Duodenal mucosa (tissue), 2 donors: ENCODE results near the gene PCGF5.
A peak's percentile ranks its signal among the peaks of the same experiment; 100 is the strongest.
"Not testable (repeated sequence)": the region's sequence is repeated elsewhere in the genome, so short reads cannot be mapped to it uniquely, and the experiment has no call there.

Experiments used
- H3K27ac ChIP-seq: one replicate; pipeline ENCODE4 v1.7.0; 2013; ENCODE audit warnings: low read depth, low read length
- H3K27me3 ChIP-seq, 2 donors: one replicate each; pipeline ENCODE4 v1.7.0; 2013; ENCODE audit warnings: low read length in 2 of 2, control low read depth in 1 of 2; ENCODE audit not compliant: insufficient read depth in 2 of 2, control insufficient read depth in 1 of 2
- H3K36me3 ChIP-seq, 2 donors: one replicate each; pipeline ENCODE4 v1.7.0; 2013; ENCODE audit warnings: low read length in 2 of 2, control low read depth in 1 of 2; ENCODE audit not compliant: insufficient read depth in 2 of 2, control insufficient read depth in 1 of 2
- H3K4me1 ChIP-seq, 2 donors: one replicate each; pipeline ENCODE4 v1.7.0; 2013; ENCODE audit warnings: low read length in 2 of 2, control low read depth in 1 of 2; ENCODE audit not compliant: insufficient read depth in 2 of 2, control insufficient read depth in 1 of 2
- H3K4me3 ChIP-seq, 2 donors: one replicate each; pipeline ENCODE4 v1.7.0; 2013; ENCODE audit warnings: low read length in 2 of 2, low read depth in 1 of 2
- H3K9ac ChIP-seq, 2 donors: one replicate each; pipeline ENCODE4 v1.7.0; 2013; ENCODE audit warnings: low read length in 2 of 2, low read depth in 1 of 2
- H3K9me3 ChIP-seq, 2 donors: one replicate each; pipeline ENCODE4 v1.7.0; 2013; ENCODE audit warnings: low read length in 2 of 2, control low read depth in 1 of 2; ENCODE audit not compliant: control insufficient read depth in 1 of 2

Gene PCGF5

GRCh38 chr10:91298224-91298871 lies 77.9 kb downstream of the PCGF5 start:
- peaks cover 0 to 7% of the 10 kb centered on the region in 2 donors for H3K4me1 ChIP-seq
- peak overlapping the region; percentile 77 to 81 for H3K4me3 ChIP-seq
- no peak overlapping the region for H3K27ac ChIP-seq

DNA sequence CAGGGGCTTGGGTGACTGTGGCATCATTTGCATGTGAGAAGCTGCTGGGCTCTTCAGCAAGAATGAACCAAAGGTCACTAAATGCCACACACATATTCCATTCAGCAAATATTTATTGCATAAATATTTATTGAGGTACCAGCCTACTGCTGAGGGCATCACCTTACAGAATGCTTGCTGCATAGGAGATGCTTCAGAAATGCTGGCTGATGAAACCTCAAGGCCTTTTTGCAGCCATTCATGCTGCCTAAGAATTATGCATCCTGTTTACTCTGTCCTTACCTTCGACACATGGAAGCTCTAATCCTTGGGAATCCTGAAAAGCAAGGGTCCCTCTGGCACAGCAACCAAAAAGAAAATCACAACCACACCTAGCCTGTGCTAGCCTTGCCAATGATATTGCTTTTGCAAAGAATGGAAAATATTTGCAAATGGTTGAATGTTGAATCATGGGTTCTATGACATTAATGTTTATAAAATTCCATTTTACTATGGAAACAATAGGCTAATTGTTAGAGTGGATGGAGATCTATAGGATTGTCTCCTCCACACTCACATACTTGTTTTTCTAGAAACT lies 79.6 kb downstream of the PCGF5 start:
- no peaks in the 10 kb centered on the region for H3K36me3 ChIP-seq
- no peak overlapping the region for H3K9ac ChIP-seq
- H3K4me3 ChIP-seq: no peak overlapping the region
- H3K4me1 ChIP-seq: peaks cover 0 to 7% of the 10 kb centered on the region in 2 donors
- H3K9me3 ChIP-seq: no peaks in the 10 kb centered on the region
- H3K27ac ChIP-seq: no peak overlapping the region
- H3K27me3 ChIP-seq: no peaks in the 10 kb centered on the region

More at GRCh38 chr10:91298224-91298871, 77.9 kb downstream of the PCGF5 start:
- H3K27me3 ChIP-seq: no peaks in the 10 kb centered on the region
- H3K9ac ChIP-seq: peak overlapping the region; percentile 21 to 42
- no peaks in the 10 kb centered on the region for H3K36me3 ChIP-seq
- H3K9me3 ChIP-seq: no peaks in the 10 kb centered on the region

DNA sequence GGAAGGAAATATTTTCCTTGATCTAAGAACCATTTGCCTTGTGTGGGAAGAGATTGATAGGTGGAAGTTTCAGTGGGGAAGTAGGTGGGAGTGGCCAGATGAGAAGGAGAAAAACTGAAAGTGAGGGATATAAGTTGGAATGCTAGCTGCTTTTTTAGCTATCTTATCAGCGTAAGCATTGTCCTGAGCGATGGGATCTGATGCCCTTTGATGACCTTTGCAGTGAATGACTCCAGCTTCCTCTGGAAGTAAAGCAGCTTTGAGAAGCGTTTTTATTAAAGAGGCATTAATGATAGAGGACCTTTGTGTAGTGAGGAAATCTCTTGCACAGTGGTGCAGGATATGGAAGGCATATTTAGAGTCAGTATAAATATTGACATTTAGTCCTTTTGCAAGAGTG lies 82.5 kb downstream of the PCGF5 start:
- not testable (repeated sequence) for H3K9ac ChIP-seq, H3K27me3 ChIP-seq, H3K4me1 ChIP-seq, H3K9me3 ChIP-seq, H3K4me3 ChIP-seq, H3K27ac ChIP-seq, H3K36me3 ChIP-seq

DNA sequence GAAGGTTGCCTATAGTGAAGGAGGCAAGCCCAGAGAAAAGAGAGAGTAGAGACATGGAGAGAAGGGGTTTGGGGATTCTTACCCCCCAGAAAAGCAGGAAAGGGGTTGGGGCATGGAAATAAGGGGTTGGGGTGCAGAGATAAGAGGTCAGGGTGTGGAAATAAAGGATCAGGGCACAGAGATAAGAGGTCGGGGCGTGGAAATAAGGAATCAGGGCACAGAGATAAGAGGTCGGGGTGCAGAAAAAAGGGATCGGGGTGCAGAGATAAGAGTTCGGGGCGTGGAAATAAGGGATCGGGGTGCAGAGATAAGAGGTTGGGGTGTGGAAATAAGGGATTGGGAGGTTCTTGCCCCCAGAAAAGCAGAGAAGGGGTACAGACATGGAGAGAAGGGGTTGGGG lies 85.5 kb downstream of the PCGF5 start:
- not testable (repeated sequence) for H3K4me1 ChIP-seq, H3K27ac ChIP-seq, H3K27me3 ChIP-seq, H3K36me3 ChIP-seq, H3K4me3 ChIP-seq, H3K9me3 ChIP-seq, H3K9ac ChIP-seq

- H3K4me1 ChIP-seq: peaks cover 0 to 3% of the 10 kb centered on the region in 2 donors
- H3K27me3 ChIP-seq: peaks cover 0 to 8% of the 10 kb centered on the region in 2 donors
- no peaks in the 10 kb centered on the region for H3K36me3 ChIP-seq
- H3K4me3 ChIP-seq: no peak overlapping the region
- no peaks in the 10 kb centered on the region for H3K9me3 ChIP-seq
- H3K27ac ChIP-seq: no peak overlapping the region
- no peak overlapping the region for H3K9ac ChIP-seq
These were observed 87.0 kb downstream of the PCGF5 start for GRCh38 chr10:91307489-91307888.

DNA sequence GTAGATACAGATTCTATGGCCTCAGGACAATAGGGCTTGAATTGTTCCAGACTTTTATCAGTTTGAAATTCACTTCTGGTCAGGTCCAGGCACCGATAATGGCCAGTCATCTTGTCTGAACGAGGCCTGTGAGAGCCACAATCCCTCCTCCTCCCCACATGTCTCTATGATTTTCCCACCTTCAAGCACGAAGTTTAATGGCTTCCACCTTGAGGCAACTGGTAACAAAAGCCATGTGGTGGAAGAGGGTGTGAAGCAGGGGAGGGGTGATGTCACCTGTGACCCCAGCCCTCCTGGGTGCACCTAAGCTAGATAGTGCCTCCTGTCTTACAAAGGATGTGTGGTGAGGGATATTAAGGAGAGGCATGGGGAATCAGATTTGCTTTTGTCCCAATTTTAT lies 89.2 kb downstream of the PCGF5 start:
- Histone ChIP-seq H3K9me3 (no peaks in the 10 kb centered on the region), H3K27ac (no peak overlapping the region), H3K4me1 (peaks cover 0 to 3% of the 10 kb centered on the region in 2 donors), H3K27me3 (peaks cover 0 to 8% of the 10 kb centered on the region in 2 donors), H3K36me3 (no peaks in the 10 kb centered on the region), H3K9ac (no peak overlapping the region), H3K4me3 (no peak overlapping the region)

DNA sequence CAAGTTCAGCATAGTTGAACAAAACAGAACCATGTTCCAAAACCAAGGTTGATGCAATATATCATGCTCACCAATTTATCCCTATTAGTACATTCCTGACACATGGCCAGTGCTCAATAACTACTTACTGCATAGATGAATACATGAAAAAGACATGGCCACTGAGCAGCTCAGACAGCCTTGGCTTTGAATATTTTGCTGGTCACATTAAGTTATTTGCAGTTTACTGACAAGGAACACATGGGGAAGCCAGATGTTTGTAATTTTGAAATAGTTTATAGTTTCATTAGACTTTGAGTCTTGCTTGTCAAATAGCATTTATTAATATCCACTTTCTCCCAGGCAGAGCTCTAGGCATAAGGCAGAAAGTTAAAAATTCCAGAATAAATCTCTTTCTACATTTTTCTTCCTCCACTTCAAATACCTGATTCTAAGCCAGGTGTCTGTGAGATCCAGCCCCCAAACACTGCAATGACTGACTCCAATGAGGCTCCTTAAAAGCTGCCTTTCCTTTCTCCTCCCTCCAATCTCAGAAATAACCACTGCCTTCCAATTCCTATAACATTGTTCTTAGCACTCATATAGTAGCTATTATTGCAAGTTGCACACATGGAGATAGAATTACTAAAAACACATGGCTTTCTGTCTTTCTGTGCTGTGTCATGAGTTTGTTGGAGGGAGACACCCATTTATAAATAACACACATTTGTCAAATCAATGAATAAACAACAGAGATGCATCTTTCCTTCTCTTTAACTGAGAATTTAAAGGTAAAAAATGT lies 91.3 kb downstream of the PCGF5 start:
- H3K27ac ChIP-seq: no peak overlapping the region
- no peaks in the 10 kb centered on the region for H3K9me3 ChIP-seq
- H3K36me3 ChIP-seq: no peaks in the 10 kb centered on the region
- H3K9ac ChIP-seq: no peak overlapping the region
- H3K27me3 ChIP-seq: peaks cover 0 to 8% of the 10 kb centered on the region in 2 donors
- no peak overlapping the region for H3K4me3 ChIP-seq
- no peaks in the 10 kb centered on the region for H3K4me1 ChIP-seq

GRCh38 chr10:91312382-91312733 lies 91.9 kb downstream of the PCGF5 start:
- Histone ChIP-seq H3K9me3 (no peaks in the 10 kb centered on the region), H3K4me3 (no peak overlapping the region), H3K27ac (no peak overlapping the region), H3K36me3 (no peaks in the 10 kb centered on the region), H3K9ac (no peak overlapping the region), H3K4me1 (no peaks in the 10 kb centered on the region), H3K27me3 (peaks cover 0 to 8% of the 10 kb centered on the region in 2 donors)

- peaks cover 0 to 8% of the 10 kb centered on the region in 2 donors for H3K27me3 ChIP-seq
- H3K4me3 ChIP-seq: no peak overlapping the region
- H3K9ac ChIP-seq: no peak overlapping the region
- no peaks in the 10 kb centered on the region for H3K9me3 ChIP-seq
- no peaks in the 10 kb centered on the region for H3K4me1 ChIP-seq
- H3K27ac ChIP-seq: no peak overlapping the region
- H3K36me3 ChIP-seq: no peaks in the 10 kb centered on the region
These were observed 93.5 kb downstream of the PCGF5 start for GRCh38 chr10:91313796-91314485.

DNA sequence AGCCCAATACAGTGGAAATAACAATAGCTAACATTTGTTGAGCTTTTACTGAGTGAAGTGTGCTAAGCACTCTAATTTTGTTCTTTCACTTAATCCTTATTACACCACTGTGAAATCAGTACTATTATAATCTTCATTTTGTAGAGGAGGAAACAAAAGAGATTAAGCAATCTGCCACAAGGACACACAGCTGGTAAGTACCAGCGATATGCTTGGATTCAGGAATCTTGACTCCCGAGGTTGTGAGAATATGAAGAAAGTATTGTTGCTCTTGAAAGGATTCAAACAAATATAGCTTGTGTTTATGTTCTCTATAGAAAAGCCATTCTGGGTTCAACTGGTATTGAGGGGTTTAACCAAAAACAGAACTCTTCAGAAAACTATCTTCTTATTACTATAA lies 96.0 kb downstream of the PCGF5 start:
- no peaks in the 10 kb centered on the region for H3K4me1 ChIP-seq
- no peak overlapping the region for H3K27ac ChIP-seq
- no peaks in the 10 kb centered on the region for H3K36me3 ChIP-seq
- no peak overlapping the region for H3K9ac ChIP-seq
- H3K27me3 ChIP-seq: no peaks in the 10 kb centered on the region
- H3K4me3 ChIP-seq: no peak overlapping the region
- no peaks in the 10 kb centered on the region for H3K9me3 ChIP-seq
